Measurements from ENCODE around the gene ZXDB.
"Not testable (repeated sequence)": the region's sequence is repeated elsewhere in the genome, so short reads cannot be mapped to it uniquely, and the experiment has no call there.

DNA sequence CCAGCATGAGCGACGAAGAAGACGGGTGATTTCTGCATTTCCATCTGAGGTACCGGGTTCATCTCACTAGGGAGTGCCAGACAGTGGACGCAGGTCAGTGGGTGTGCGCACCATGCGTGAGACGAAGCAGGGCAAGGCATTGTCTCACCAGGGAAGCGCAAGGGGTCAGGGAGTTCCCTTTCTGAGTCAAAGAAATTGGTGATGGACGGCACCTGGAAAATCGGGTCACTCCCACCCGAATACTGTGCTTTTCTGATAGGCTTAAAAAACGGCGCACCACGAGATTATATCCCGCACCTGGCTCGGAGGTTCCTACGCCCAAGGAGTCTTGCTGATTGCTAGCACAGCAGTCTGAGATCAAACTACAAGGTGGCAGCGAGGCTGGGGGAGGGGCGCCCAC lies 37.6 kb downstream of the ZXDB start:
- TF ChIP-seq, protein P1, sequence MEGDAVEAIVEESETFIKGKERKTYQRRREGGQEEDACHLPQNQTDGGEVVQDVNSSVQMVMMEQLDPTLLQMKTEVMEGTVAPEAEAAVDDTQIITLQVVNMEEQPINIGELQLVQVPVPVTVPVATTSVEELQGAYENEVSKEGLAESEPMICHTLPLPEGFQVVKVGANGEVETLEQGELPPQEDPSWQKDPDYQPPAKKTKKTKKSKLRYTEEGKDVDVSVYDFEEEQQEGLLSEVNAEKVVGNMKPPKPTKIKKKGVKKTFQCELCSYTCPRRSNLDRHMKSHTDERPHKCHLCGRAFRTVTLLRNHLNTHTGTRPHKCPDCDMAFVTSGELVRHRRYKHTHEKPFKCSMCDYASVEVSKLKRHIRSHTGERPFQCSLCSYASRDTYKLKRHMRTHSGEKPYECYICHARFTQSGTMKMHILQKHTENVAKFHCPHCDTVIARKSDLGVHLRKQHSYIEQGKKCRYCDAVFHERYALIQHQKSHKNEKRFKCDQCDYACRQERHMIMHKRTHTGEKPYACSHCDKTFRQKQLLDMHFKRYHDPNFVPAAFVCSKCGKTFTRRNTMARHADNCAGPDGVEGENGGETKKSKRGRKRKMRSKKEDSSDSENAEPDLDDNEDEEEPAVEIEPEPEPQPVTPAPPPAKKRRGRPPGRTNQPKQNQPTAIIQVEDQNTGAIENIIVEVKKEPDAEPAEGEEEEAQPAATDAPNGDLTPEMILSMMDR (conservative IDR thresholded peaks at IDR 0.05; ENCODE audit: low read depth, low read length) = not testable (repeated sequence)
- not testable (repeated sequence) for TF ChIP-seq BHLHE40 (IDR thresholded peaks at IDR 0.05; ENCODE audit: low read depth, low read length); MAZ (IDR thresholded peaks at IDR 0.05; ENCODE audit: borderline replicate concordance, low read depth, low read length); FOS (IDR thresholded peaks at IDR 0.05; ENCODE audit: low read depth, low read length); USF2 (IDR thresholded peaks at IDR 0.05; ENCODE audit: low read depth, low read length); SMC3 (IDR thresholded peaks at IDR 0.05; ENCODE audit: low read depth, low read length); RAD21 (IDR thresholded peaks at IDR 0.05; ENCODE audit: low read length); POLR2A (IDR thresholded peaks at IDR 0.05; ENCODE audit: low read depth, low read length); RFX5 (IDR thresholded peaks at IDR 0.05; ENCODE audit: low read depth, low read length); MXI1 (IDR thresholded peaks at IDR 0.05; ENCODE audit: borderline replicate concordance, low read depth, low read length)
- TF ChIP-seq, protein P2, sequence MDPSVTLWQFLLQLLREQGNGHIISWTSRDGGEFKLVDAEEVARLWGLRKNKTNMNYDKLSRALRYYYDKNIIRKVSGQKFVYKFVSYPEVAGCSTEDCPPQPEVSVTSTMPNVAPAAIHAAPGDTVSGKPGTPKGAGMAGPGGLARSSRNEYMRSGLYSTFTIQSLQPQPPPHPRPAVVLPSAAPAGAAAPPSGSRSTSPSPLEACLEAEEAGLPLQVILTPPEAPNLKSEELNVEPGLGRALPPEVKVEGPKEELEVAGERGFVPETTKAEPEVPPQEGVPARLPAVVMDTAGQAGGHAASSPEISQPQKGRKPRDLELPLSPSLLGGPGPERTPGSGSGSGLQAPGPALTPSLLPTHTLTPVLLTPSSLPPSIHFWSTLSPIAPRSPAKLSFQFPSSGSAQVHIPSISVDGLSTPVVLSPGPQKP (IDR thresholded peaks at IDR 0.05; ENCODE audit: borderline replicate concordance, low read depth, low read length) = not testable (repeated sequence)
